ENCODE data around the gene PI16. TPM values are rescaled to one million over a fixed set of nuclear protein-coding genes. Genes with fewer than 3 reads are reported as not detected.

Gene PI16
- total RNA-seq, 1 experiment from 2014 or later: 0.07 TPM

GRCh38 chr6:36930483-36930882 is 24.1 kb upstream of the PI16 start:
- no peak overlapping the region for H3K27ac ChIP-seq (ENCODE audit: low read length)

DNA sequence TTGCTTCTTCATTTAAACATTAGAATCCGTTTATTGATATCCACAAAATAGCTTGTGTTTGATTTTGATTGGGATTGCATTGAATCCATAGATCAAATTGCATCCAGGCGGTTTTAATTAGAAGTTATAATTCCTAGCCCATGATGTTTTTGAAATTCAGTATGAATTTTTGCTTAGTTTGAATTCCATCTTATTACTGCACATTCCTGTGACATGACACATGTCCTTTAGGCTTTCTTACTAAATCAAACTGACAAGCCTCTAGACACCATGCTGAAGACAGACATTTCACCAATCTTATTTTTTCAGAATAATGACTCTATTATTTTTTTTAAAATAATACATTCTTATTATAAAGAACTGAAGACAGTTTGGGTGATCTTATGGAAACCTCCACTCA is 21.4 kb upstream of the PI16 start:
- ATAC-seq: peak; percentile 63

More at GRCh38 chr6:36930483-36930882, 24.1 kb upstream of the PI16 start:
- TF ChIP-seq EZH2 (IDR thresholded peaks at IDR 0.05; ENCODE audit: low read length, unreplicated experiment): no peak
- TF ChIP-seq EZH2phosphoT487 (IDR thresholded peaks at IDR 0.05; ENCODE audit: borderline replicate concordance, low read length): no peak
- TF ChIP-seq, protein P1, sequence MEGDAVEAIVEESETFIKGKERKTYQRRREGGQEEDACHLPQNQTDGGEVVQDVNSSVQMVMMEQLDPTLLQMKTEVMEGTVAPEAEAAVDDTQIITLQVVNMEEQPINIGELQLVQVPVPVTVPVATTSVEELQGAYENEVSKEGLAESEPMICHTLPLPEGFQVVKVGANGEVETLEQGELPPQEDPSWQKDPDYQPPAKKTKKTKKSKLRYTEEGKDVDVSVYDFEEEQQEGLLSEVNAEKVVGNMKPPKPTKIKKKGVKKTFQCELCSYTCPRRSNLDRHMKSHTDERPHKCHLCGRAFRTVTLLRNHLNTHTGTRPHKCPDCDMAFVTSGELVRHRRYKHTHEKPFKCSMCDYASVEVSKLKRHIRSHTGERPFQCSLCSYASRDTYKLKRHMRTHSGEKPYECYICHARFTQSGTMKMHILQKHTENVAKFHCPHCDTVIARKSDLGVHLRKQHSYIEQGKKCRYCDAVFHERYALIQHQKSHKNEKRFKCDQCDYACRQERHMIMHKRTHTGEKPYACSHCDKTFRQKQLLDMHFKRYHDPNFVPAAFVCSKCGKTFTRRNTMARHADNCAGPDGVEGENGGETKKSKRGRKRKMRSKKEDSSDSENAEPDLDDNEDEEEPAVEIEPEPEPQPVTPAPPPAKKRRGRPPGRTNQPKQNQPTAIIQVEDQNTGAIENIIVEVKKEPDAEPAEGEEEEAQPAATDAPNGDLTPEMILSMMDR (conservative IDR thresholded peaks at IDR 0.05; ENCODE audit: low read depth, low read length): no peak
- ChIA-PET CTCF (no interaction called here), POLR2A (ENCODE audit: unreplicated experiment) (no interaction called here)
- Histone ChIP-seq H3K27me3 (ENCODE audit: low read length) (no peaks in the 10 kb centered on the region), H3K9me2 (replicated peaks; ENCODE audit: low read length) (no peaks in the 10 kb centered on the region), H3K36me3 (ENCODE audit: low read depth, low read length) (no peaks in the 10 kb centered on the region), H3K4me2 (ENCODE audit: low read length) (no peak overlapping the region), H2AFZ (ENCODE audit: low read length) (no peak overlapping the region), H3K79me2 (ENCODE audit: low read length) (no peaks in the 10 kb centered on the region), H3K4me1 (ENCODE audit: insufficient read depth, low read length) (peaks cover 23% of the 10 kb centered on the region), H3K4me3 (ENCODE audit: low read length) (no peak overlapping the region), H3K9ac (ENCODE audit: low read length) (no peak overlapping the region), H3K9me3 (ENCODE audit: low read length) (no peaks in the 10 kb centered on the region), H4K20me1 (ENCODE audit: low read length) (no peaks in the 10 kb centered on the region), H3F3A (ENCODE audit: low read length, unreplicated experiment) (peaks cover 3% of the 10 kb centered on the region)
- BruUV-seq (replicated peaks): no TSS peak
- no peak for ATAC-seq
- DNase-seq: no peak
- intact Hi-C loops (cut with micrococcal nuclease): no loop called here

DNA sequence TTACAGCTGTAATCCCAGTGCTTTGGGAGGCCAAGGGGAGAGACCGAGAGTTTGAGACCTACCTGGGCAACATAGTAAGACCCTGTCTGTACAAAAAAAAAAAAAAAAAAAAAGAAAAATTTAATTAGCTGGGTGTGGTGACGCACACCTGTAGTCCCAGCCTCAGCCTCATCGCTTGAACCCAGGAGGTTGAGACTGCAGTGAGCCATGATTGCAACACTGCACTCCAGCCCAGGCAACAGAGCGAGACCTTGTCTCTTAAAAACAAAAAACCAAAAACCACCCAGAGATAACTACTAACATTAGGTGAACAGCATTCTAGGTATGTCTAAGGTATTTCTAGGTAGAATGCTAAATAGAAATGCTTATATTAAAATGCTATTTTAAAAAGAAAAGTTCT is 21.0 kb upstream of the PI16 start:
- no peak overlapping the region for H2AFZ ChIP-seq (ENCODE audit: low read length)
- H4K20me1 ChIP-seq (ENCODE audit: low read length): no peaks in the 10 kb centered on the region
- POLR2A ChIA-PET (ENCODE audit: unreplicated experiment): no interaction called here
- H3K27ac ChIP-seq (ENCODE audit: low read length): no peak overlapping the region
- H3K4me2 ChIP-seq (ENCODE audit: low read length): no peak overlapping the region
- TF ChIP-seq EZH2phosphoT487 (IDR thresholded peaks at IDR 0.05; ENCODE audit: borderline replicate concordance, low read length): no peak
- TF ChIP-seq, protein P1 (conservative IDR thresholded peaks at IDR 0.05; ENCODE audit: low read depth, low read length): no peak
- no peak for TF ChIP-seq EZH2 (IDR thresholded peaks at IDR 0.05; ENCODE audit: low read length, unreplicated experiment)
- no peaks in the 10 kb centered on the region for H3K36me3 ChIP-seq (ENCODE audit: low read depth, low read length)
- H3F3A ChIP-seq (ENCODE audit: low read length, unreplicated experiment): peaks cover 3% of the 10 kb centered on the region
- H3K9me3 ChIP-seq (ENCODE audit: low read length): no peaks in the 10 kb centered on the region
- H3K79me2 ChIP-seq (ENCODE audit: low read length): no peaks in the 10 kb centered on the region
- no peak for ATAC-seq
- no peak overlapping the region for H3K4me3 ChIP-seq (ENCODE audit: low read length)
- no peaks in the 10 kb centered on the region for H3K27me3 ChIP-seq (ENCODE audit: low read length)
- no TSS peak for BruUV-seq (replicated peaks)
- no peak for DNase-seq
- H3K9me2 ChIP-seq (replicated peaks; ENCODE audit: low read length): no peaks in the 10 kb centered on the region
- intact Hi-C loops (cut with micrococcal nuclease): no loop called here
- H3K9ac ChIP-seq (ENCODE audit: low read length): no peak overlapping the region
- CTCF ChIA-PET: no interaction called here
- H3K4me1 ChIP-seq (ENCODE audit: insufficient read depth, low read length): peaks cover 23% of the 10 kb centered on the region

More for the DNA sequence above, 21.4 kb upstream of the PI16 start:
- Histone ChIP-seq H3K4me3 (ENCODE audit: low read length) (no peak overlapping the region), H3K27me3 (ENCODE audit: low read length) (no peaks in the 10 kb centered on the region), H3K27ac (ENCODE audit: low read length) (no peak overlapping the region), H3F3A (ENCODE audit: low read length, unreplicated experiment) (peaks cover 3% of the 10 kb centered on the region), H3K36me3 (ENCODE audit: low read depth, low read length) (no peaks in the 10 kb centered on the region), H3K9me3 (ENCODE audit: low read length) (no peaks in the 10 kb centered on the region), H3K9me2 (replicated peaks; ENCODE audit: low read length) (no peaks in the 10 kb centered on the region), H3K79me2 (ENCODE audit: low read length) (no peaks in the 10 kb centered on the region), H3K4me2 (ENCODE audit: low read length) (peak overlapping the region; percentile 48), H3K4me1 (ENCODE audit: insufficient read depth, low read length) (peaks cover 23% of the 10 kb centered on the region), H4K20me1 (ENCODE audit: low read length) (no peaks in the 10 kb centered on the region), H2AFZ (ENCODE audit: low read length) (no peak overlapping the region), H3K9ac (ENCODE audit: low read length) (no peak overlapping the region)
- intact Hi-C loops (cut with micrococcal nuclease): no loop called here
- no TSS peak for BruUV-seq (replicated peaks)
- TF ChIP-seq EZH2phosphoT487 (IDR thresholded peaks at IDR 0.05; ENCODE audit: borderline replicate concordance, low read length) (no peak), EZH2 (IDR thresholded peaks at IDR 0.05; ENCODE audit: low read length, unreplicated experiment) (no peak)
- TF ChIP-seq, protein P1 (conservative IDR thresholded peaks at IDR 0.05; ENCODE audit: low read depth, low read length): no peak
- peak; percentile 64 for DNase-seq
- ChIA-PET POLR2A (ENCODE audit: unreplicated experiment) (no interaction called here), CTCF (no interaction called here)

All from PC-3 (cell line).